Measurements from ENCODE around the gene STK32C.
"Not testable (repeated sequence)": the region's sequence is repeated elsewhere in the genome, so short reads cannot be mapped to it uniquely, and the experiment has no call there.

The STK32C gene

DNA sequence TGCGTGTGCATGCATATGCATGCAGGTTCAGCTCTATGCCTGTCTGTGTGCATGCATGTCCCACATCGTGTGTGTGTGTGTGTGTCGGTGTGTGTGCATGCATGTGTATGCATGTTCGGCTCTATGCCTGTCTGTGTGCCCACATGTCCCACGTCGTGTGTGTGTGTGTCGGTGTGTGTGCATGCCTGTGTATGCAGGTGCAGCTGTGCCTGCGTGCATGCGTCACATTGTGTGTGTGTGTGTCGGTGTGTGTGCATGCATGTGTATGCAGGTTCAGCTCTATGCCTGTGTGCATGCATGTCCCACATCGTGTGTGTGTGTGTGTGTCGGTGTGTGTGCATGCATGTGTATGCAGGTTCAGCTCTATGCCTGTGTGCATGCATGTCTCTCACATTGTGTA, 39.8 kb downstream of the STK32C start:
- not testable (repeated sequence) for DNase-seq (ENCODE audit: low read depth in 2 of 2)

DNA sequence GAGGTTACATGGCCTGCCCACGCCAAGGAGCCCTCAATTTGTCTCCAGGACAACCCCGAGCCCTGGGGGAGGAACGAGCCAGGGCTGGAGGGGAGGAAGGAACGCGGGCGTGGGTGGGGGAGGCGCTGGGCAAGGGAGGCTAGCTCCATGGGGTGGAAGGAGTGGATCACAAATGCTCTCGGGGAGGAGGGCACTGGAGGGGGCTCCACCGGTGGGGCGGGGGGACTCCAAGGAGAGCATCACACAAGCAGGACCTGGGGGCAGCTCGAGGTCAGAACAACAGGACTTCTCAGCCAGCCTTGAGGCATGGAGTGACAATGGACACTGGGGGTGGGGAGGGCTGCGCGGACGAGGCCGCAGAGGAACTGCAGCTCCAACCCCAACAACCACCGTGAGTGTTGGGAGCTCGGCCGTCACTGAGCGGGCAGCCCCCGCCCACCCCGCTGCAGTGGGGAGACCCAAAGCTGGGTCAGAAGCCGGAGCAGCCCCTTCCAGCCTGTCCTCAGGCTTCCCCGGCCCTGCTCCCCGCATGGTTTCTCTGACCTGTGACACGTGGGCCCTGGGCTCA, 41.1 kb downstream of the STK32C start:
- no peak for DNase-seq (ENCODE audit: low read depth in 2 of 2)

DNA sequence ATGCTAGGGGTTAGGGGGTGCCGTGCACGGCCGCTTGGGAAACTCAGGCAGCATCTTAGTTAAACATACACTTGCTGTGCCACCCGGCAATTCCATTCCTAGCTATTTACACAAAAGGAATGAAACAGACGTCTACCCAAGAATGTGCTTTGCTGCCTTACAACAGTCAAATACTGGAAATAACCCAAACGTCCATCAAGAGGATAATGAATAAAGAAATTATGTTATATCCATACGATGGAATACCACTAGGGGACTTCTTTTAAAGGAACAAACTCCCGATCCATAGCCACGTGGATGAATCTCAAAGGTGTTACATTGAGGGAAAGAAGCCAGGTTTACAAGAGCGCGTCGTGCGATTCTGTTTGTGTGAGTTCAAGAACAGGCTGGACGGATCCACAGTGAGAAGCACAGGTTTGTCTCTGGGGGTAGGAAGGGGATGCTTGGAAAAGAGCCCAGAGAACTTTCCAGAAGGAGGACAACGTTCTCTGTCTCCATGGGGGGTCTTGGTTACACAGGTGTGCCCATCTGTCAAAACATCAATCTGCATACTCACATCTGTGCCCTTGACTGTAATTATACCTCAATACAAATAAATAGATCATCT, 41.8 kb downstream of the STK32C start:
- no peak for DNase-seq (ENCODE audit: low read depth in 2 of 2)

DNA sequence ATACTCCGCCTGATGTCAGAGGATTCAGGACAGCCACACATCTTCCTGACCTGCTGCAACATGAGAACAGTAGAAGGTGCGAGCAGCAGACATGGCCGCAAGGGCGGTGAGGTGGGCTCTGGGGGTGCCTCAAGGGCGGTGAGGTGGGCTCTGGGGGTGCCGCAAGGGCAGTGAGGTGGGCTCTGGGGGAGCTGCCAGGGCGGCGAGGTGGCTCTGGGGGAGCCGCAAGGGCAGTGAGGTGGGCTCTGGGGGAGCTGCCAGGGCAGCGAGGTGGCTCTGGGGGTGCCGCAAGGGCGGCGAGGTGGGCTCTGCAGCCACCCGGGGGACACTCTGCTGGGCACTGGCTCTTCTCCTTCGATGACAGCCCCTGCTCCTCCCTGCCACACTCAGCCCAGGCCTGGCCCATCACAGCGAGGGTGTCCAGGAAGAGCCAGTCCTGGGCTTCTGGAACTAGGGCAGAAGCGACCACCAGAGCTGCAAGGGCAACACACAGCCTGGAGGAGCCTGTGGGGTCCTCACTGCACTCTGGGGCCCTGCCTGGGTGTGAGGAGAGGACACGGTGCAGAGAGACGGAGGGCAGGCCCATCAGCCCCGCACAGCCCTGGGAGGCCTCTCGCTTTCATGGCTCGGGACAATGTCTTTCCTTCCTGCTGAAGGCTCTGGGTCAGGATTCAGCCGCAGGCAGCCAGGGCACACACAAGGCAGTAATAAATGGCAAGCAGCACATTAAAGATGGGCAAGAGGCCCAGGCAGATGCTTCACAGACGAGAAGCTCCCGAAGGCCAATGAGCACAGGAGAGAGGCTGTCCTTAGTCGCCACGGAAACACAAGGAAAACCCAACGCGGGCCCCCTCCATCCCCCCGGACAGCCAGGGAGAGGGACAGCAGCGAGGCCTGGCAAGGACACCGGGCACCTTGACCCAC, 42.5 kb downstream of the STK32C start:
- DNase-seq (ENCODE audit: low read depth in 2 of 2), result no peak

DNA sequence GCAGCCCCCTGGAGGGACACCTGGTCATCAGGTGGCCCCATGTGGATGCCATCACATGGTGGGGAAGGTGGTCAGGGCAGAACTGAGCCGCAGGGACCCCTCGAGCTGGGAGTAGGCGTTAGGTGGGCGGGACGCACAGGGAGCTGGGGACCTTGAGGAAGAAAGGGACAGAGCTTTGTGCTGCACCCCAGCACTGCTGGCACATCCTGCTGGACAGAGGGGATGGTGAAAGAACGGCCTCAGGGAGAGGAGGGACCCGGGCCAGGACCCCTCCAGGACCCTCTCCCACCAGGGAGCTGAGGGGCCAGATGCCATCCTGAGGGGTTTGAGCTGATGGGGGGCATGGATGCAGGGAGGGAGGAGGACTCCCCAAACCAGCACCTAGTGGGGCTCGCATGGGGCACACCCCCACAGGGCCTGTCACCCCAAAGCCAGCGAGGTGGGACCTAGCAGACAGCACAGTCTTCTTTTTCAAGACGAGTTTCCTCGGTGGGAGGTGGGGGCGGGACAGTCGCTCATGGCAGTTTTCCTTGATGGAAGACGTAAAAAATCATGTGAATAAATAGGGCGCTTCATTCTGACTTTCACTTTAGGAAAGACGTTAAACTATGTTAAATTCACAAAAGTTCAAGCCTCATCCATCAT, 43.3 kb downstream of the STK32C start:
- no peak for DNase-seq (ENCODE audit: low read depth in 2 of 2)

DNA sequence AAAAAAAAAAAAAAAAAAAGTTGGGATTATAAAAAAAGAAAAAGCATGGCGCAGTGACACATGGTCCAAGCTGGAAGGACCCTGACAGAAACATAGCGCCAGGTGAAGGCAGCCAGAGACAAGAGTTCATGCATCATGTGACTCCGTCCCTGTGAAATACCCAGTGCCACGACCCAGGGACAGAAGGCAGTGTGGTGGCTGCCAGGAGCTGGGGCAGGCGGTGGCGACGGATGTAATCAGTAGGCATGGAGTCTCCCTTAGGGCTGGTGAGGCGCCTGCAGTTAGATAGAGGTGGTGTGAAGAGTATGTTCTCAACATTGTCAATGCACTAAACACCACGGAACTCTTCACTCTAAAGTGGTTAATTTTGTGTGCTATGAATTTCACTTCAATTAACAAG, 43.9 kb downstream of the STK32C start:
- DNase-seq (ENCODE audit: low read depth in 2 of 2), result no peak

DNA sequence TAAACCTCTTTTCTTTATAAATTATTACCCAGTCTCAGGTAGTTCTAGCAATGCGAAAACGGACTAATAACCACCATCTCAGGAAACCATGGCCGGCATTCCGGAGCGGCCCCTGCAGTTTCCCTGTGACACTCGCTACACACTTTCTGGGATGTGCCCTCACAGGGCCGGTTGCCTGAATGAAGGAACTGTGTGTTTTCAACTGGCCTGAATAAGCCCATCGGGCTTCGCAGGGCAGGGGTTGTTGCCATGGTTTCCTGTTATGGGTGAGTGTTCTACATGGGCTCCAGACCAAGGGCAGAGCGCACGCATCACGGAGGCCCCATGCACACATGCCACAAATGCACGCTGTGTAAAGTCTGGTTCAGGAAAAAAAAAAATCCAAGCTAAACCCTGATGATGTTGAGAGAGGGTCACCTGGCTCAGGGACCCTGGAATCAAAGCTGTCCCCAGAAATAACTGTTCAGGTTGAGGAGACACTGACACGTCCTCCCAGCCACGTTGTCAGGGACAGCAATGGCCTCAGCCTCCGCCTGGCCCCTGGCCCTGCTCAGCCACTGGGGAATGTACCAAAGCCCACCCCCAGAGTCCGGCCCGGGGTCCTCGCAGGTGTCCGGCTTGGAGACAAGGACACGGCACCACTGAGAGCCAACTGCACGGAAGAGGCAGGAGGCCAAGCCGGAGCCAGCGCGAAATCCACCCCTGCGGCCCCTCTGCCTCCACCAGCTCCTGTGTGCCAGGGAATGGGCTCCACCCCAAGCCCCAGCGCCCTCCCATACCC, 47.9 kb downstream of the STK32C start:
- DNase-seq (ENCODE audit: low read depth in 2 of 2), result no peak

DNA sequence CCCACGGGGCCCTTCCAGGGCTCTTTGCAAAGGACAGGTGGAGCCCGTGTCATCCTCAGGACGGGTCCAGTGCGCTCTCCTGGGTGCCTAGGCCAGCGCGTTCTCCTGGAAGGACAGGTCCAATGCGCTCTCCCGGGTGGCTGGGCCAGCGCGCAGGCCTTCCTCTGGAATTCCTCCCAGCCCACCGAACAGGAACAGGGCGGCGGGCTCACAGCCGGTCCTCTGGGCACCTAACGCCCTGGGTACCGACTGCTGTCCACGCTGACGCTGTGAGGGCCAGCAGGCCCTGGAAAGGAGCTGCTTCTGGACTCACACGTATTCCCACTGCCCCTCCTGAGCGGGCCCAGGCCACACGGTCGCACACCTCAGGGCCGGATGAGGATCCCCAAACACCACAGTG, 49.3 kb downstream of the STK32C start:
- DNase-seq (ENCODE audit: low read depth in 2 of 2), result no peak

DNA sequence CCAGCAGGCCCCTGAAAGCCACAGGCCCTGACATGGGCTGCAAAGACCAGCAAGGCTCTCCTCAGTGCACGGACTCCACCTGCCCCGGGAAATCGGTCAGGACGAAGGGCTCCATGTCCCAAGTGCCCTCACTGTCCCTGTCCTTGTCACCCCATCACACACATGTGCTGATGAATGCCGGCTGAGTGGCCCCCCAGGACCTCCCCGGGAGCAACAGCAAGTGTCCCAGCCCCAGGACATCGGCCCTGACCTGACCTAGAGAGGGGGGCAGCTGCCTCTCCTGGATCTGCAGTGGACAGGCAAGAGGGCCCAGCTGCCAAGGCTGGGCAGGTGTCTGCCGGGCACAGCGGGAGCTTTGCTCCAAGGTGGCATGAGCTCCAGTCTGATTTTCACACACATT, 49.8 kb downstream of the STK32C start:
- DNase-seq (ENCODE audit: low read depth in 2 of 2), result no peak

DNA sequence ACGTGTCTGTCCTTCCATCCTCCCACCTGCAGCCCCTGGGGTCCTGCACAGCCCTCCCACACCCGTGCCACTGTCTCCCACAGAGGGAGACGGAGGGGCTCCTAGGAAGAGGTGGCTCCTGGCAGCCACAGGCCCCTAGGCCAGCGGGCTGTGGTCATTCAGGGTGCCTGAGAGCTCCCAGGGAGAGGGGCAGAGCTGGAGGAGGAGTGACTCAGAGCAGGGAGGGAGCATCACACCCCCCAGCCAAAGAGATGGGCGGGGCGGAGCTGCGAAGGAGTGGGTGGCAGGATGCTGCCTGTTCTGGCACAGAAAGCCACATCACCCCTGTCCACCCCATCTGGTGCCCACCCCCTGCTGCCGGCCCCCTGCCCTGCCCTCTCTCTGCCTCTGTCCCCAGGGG, 50.5 kb downstream of the STK32C start:
- no peak for DNase-seq (ENCODE audit: low read depth in 2 of 2)

DNA sequence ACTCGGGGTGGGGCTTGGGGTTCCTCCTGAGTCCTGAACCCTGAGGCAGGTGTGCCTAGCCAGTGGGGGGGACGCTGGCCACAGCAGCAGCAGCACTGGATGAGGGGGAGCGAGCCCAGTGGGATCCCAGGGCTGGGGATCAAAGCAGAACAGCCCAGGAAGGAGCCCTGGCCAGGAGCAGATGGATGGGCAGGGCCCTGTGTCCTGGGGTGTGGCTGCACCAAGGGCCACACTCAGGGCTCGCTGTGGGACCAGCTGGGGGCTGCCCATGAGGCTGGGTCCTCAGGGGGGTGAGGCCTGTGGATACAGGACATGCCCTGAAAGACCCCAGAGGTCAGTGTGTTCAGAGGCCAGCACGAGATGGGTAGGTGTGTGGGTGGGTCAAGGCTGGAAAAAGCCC, 50.9 kb downstream of the STK32C start:
- DNase-seq (ENCODE audit: low read depth in 2 of 2), result no peak

DNA sequence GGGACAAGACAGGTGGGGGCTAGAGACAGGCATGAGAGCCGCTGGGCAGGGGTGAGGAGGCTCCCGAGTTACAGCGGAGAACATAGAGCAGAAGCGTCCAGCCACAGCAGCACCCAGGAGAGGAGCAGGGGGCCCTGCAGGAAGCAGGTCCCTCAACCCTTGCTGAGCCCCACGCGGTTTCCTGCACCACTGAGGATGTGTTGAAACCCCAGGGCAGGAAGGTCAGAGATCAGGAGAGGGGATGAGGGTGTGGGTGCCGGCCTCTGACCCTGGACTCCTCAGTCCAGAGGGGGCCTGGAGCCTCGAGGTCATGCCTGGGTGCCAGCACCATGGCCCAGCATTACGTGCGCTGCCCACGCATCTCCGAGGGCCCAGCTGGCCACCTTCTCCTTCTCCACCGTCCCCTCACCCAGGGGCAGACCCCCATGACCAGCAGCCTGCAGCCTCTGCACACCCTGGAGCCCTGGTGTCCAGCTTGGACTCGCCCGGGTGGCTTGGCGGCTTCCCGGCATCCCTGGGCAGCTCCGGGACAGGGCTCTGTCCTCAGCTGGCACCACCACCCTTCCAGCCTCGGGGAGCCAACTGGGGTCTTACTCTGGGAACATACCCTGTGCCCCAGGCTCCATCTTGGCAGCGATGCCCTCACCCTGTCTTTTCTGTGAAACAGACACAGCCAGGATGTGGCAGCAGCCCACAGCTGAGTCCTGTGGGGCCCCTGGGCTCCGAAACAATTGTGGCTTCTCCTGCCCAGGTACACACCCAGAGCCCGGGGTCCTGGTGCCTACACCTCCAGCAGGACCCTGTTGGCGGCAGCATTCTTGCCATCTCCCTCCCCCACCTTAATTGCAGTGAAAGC, 52.0 kb downstream of the STK32C start:
- no peak for DNase-seq (ENCODE audit: low read depth in 2 of 2)

DNA sequence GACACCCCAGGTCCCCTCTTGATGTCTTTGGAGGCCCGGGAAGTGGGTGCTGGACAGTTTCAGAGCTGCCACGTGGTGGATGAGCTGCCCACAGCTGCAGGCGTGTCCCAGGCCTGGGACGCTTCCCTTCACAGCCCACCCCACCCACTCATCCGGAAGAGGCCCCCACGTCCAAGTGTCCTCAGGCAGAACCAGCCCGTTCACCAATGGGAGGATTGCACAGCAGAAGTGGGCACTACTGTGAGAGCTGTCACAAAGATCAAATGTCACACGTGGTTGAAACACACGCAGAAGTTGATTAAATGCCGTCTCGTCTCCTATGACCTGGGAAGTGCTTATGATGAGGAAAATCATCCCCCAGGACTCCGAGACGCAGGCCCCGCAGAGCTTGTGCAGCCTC, 52.9 kb downstream of the STK32C start:
- no peak for DNase-seq (ENCODE audit: low read depth in 2 of 2)

DNA sequence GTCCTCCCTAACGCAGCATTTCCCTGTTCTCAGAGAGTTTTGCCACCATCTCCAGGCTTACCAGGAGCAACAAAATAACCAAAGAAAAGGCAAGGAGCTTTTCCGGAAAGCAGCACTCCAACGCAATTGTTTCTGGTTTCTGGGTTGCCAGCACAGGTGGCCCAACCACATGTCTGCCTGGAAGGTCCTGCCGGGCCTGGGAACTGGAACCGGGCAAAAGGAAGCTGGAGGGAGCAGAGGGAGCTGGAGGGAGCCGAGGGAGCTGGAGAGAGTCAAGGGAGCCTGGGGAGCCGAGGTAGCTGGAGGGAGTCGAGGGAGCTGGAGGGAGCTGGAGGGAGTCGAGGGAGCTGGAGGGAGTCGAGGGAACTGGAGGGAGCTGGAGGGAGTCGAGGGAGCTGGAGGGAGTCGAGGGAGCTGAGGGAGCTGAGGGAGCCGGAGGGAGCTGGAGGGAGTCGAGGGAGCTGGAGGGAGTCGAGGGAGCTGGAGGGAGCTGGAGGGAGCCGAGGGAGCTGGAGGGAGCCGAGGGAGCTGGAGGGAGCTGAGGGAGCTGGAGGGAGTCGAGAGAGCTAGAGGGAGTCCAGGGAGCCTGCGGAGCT, 54.6 kb downstream of the STK32C start:
- no peak for DNase-seq (ENCODE audit: low read depth in 2 of 2)

DNA sequence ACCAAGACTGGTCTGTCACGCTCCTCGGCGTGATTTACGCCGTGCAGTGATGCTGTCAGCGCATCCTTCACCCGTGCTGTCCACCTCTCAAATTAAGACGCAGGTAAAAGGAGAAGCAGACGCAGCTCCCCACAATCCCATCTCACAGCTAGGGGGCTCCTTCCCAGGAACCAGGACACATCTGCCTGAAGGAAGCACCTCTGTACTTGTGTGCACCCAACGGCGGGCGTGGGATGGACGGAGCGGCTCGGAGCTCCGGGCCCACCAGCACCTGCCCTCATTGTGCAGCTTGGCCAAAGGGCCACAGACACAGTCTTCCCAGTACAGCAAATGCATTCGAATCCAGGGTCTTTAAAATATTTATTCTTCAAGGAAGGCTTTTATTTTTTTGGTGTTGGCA, 55.3 kb downstream of the STK32C start:
- no peak for DNase-seq (ENCODE audit: low read depth in 2 of 2)

DNA sequence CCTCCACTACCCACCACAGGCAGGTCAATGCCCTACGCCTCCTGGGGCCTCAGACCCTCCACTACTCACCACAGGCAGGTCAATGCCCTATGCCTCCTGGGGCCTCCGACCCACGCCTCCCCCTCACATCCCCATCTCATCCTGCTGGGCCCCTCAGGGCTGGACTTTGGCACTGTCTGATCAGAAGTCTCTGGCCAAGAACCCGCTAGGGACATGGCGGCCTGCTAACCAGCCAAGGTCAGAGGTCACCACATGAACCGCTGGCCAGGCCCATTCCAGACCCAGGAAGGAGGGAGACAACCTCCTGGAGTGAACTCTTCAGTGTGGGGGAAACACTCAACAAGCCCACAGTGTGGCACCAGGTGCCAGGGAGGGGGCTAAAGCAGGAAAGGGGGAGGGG, 55.8 kb downstream of the STK32C start:
- DNase-seq (ENCODE audit: low read depth in 2 of 2), result no peak

DNA sequence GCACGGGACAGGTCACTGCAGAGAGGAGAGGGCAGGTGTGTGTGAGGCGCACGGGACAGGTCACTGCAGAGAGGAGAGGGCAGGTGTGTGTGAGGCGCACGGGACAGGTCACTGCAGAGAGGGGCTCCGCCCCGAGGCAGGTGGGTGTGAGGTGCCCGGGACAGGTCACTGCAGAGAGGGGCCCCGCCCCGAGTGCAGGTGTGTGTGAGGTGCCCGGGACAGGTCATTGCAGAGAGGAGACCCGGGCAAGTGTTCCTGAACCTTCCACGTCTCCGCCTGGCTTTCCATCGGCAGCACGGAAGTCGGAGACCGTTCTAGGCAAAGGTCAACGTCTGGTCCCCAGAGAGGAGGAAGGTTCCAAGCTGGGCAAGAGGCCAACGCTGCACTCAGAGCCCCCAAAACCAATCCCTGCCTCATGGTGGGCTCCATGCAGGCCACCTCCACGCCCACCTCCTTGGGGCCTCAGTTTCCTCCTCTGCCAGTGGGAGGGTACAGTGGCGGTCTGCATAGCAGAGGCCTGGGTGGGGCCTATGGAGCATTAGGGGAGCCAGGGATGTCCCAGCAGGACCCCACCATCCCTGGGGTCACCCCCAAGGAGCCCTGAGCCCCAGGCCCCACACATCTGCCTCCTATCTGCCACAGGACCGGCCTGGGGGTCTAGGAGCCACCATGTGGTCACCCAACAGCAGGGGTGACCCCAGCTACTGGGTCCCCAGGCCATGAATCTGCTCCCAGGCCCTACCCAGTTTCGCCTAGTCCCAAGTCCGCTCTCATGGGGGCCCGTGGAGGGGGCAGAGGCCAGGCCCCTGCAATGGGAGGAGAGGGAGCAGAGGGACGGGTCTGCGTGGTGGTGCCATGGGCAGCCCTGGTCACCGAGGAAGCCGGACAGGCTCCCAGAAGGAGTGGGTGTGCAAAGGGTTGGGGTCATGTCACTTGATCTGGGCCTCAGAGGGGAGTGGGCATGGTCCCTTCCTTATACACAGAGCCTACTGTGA, 57.0 kb downstream of the STK32C start:
- no peak for DNase-seq (ENCODE audit: low read depth in 2 of 2)

DNA sequence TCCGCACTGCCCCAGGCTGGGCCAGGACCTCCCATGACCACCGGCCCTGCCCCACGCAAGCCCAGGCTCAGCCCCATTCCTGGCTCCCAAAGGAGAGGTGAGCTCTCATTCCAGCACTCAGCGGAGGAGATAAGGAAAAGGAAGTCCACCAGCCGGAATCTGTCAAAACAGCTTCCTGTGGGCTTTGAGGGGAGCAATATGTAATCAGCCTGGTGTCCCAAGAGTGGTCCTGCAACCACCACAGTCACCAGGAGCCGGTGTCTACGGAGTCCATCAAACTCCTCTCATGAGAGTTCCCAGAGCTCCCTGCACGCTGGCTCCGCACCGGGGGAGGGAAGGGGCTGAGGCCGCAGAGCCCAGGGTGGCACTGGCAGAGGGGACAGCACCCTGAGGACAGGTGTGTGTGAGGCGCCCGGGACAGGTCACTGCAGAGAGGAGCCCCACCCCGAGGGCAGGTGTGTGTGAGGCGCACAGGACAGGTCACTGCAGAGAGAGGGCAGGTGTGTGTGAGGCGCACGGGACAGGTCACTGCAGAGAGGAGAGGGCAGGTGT, 57.9 kb downstream of the STK32C start:
- no peak for DNase-seq (ENCODE audit: low read depth in 2 of 2)

DNA sequence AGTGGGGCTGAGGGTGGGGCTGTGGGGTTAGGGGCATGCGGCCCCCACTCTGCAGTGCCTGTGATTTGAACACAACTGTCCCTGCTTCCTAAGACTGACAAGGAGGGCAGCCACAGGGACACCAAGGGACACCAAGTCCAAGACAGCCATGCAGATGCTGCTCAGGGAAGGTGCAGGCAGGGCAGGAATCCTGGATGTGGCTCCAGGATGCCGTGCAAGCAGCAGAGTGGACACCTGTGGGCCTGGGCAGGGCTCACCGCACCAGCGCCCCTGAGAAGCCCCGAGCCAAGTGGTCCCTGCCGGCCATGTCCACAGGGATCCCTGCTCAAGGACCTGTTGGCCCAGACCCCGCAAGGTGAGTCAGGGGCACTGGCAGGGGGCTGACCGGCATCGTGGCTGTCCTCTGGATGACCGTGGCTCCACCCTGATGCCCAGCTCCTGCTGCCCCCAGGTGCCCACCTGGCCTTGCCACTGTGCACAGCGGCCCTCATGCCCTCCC, 58.5 kb downstream of the STK32C start:
- no peak for DNase-seq (ENCODE audit: low read depth in 2 of 2)
